HEK293 (cell line): ENCODE results near the gene CACNA2D4.

Experiments
- CTCF ChIA-PET: fragments of 350-600 bp; formaldehyde crosslinking; extraction: SDS; loops from one replicate; lab custom pipeline; 2021; ENCODE audit warnings: antibody characterized with exemption; lab: Yijun Ruan, JAX
- POLR2A ChIA-PET: fragments of 300-600 bp; formaldehyde crosslinking; extraction: SDS; loops from one replicate; lab custom pipeline; 2020; ENCODE audit warnings: antibody characterized with exemption, inconsistent platforms; lab: Yijun Ruan, JAX
- H3K27ac ChIP-seq: fragments of 200-500 bp; sonication (Bioruptor generic); 2 replicates; pipeline ENCODE4 v1.5.1; 2014; ENCODE audit warnings: low read depth, low read length, control low read depth, inconsistent platforms; ENCODE audit errors: extremely low read depth
- H3K36me3 ChIP-seq, 2 experiments: fragments of 200-500 bp in 1 of 2; sonication (Bioruptor generic) in 1 of 2; 1 replicate in 1 of 2; 2 replicates in 1 of 2; pipeline ENCODE4 v1.5.1; 2014 to 2017; ENCODE audit warnings: inconsistent platforms in 2 of 2, low read length in 2 of 2; ENCODE audit not compliant: control insufficient read depth in 2 of 2, insufficient read depth in 1 of 2
- H3K4me1 ChIP-seq: fragments of 200-500 bp; sonication (Bioruptor generic); 2 replicates; pipeline ENCODE4 v1.5.1; 2014; ENCODE audit warnings: mild to moderate bottlenecking, low read length, inconsistent platforms; ENCODE audit not compliant: control insufficient read depth, insufficient read depth
- H3K4me3 ChIP-seq: 2 replicates; pipeline ENCODE4 v1.5.1; 2011; ENCODE audit warnings: low read depth, mild to moderate bottlenecking, control low read depth, low read length, moderate library complexity
- H3K9me3 ChIP-seq: fragments of 200-500 bp; sonication (Bioruptor generic); 2 replicates; pipeline ENCODE4 v1.5.1; 2014; ENCODE audit warnings: low read depth, low read length, inconsistent platforms; ENCODE audit not compliant: control insufficient read depth, insufficient read depth
- AEBP2 ChIP-seq: fragments of 450-650 bp; formaldehyde crosslinking; IDR thresholded peaks from 2 replicates; pipeline ENCODE4 v1.5.1; 2016; ENCODE audit warnings: missing biosample characterization, missing genetic modification characterization, borderline replicate concordance
- ATF2 ChIP-seq: fragments of 450-650 bp; formaldehyde crosslinking; IDR thresholded peaks from 2 replicates; pipeline ENCODE4 v1.5.1; 2016; ENCODE audit warnings: missing biosample characterization, missing genetic modification characterization, low read depth
- ELK4 ChIP-seq: IDR thresholded peaks from 2 replicates; pipeline ENCODE4 v1.6.1; 2011; ENCODE audit warnings: mild to moderate bottlenecking, low read depth, low read length, borderline replicate concordance
- GLI2 ChIP-seq: fragments of 450-650 bp; formaldehyde crosslinking; IDR thresholded peaks from 2 replicates; pipeline ENCODE4; 2017; ENCODE audit warnings: missing biosample characterization, missing genetic modification characterization, low read depth, borderline replicate concordance
- KLF17 ChIP-seq: fragments of 450-650 bp; formaldehyde crosslinking; IDR thresholded peaks from 2 replicates; pipeline ENCODE4 v1.5.1; 2016; ENCODE audit warnings: missing biosample characterization, missing genetic modification characterization
- MYNN ChIP-seq: fragments of 450-650 bp; formaldehyde crosslinking; IDR thresholded peaks from 2 replicates; pipeline ENCODE4 v1.5.1; 2016; ENCODE audit warnings: missing biosample characterization, missing genetic modification characterization, borderline replicate concordance
- PRDM2 ChIP-seq: fragments of 450-650 bp; formaldehyde crosslinking; IDR thresholded peaks from 2 replicates; pipeline ENCODE4 v1.5.1; 2016; ENCODE audit warnings: missing biosample characterization, missing genetic modification characterization, borderline replicate concordance
- PRDM6 ChIP-seq: fragments of 450-650 bp; formaldehyde crosslinking; IDR thresholded peaks from 2 replicates; pipeline ENCODE4 v1.5.1; 2017; ENCODE audit warnings: missing biosample characterization, missing genetic modification characterization
- ZBTB10 ChIP-seq: fragments of 450-650 bp; formaldehyde crosslinking; IDR thresholded peaks from 2 replicates; pipeline ENCODE4 v1.5.1; 2016; ENCODE audit warnings: missing biosample characterization, missing genetic modification characterization
- ZBTB21 ChIP-seq: fragments of 450-650 bp; formaldehyde crosslinking; IDR thresholded peaks from 2 replicates; pipeline ENCODE4 v1.5.1; 2017; ENCODE audit warnings: missing biosample characterization, missing genetic modification characterization
- ZNF112 ChIP-seq: fragments of 450-650 bp; formaldehyde crosslinking; IDR thresholded peaks from 2 replicates; pipeline ENCODE4 v1.5.0; 2017; ENCODE audit warnings: missing biosample characterization, missing genetic modification characterization
- ZNF155 ChIP-seq: fragments of 450-650 bp; formaldehyde crosslinking; IDR thresholded peaks from 2 replicates; pipeline ENCODE4 v1.5.1; 2016; ENCODE audit warnings: missing biosample characterization, missing genetic modification characterization
- ZNF223 ChIP-seq: fragments of 450-650 bp; formaldehyde crosslinking; IDR thresholded peaks from 2 replicates; pipeline ENCODE4 v1.5.1; 2016; ENCODE audit warnings: missing biosample characterization, missing genetic modification characterization
- ZNF548 ChIP-seq: fragments of 450-650 bp; formaldehyde crosslinking; IDR thresholded peaks from 2 replicates; pipeline ENCODE4 v1.5.1; 2016; ENCODE audit warnings: missing biosample characterization, missing genetic modification characterization
- ZNF610 ChIP-seq: fragments of 450-650 bp; formaldehyde crosslinking; IDR thresholded peaks from 2 replicates; pipeline ENCODE4 v1.5.1; 2016; ENCODE audit warnings: missing biosample characterization, missing genetic modification characterization, borderline replicate concordance
- ZXDB ChIP-seq: fragments of 450-650 bp; formaldehyde crosslinking; IDR thresholded peaks from 2 replicates; pipeline ENCODE4 v1.5.1; 2016; ENCODE audit warnings: missing biosample characterization, missing genetic modification characterization

CACNA2D4 gene

GRCh38 chr12:1920436-1920835, 2.0 kb upstream of the CACNA2D4 start (continued):
- TF ChIP-seq ZNF548, result no peak

GRCh38 chr12:1919763-1920162, 1.3 kb upstream of the CACNA2D4 start:
- ChIA-PET CTCF (interaction anchor here (1.8 kb wide), 1 partner anchor 15 kb away, joined by 4 read pairs; no protein-coding TSS in a partner anchor), POLR2A (no interaction called here)
- Histone ChIP-seq H3K36me3 (no peaks in the 10 kb centered on the region), H3K4me1 (peaks cover under 1% of the 10 kb centered on the region; the same call in 1 of the 2 replicates), H3K27ac (no peak overlapping the region), H3K9me3 (no peaks in the 10 kb centered on the region), H3K4me3 (no peak overlapping the region)
- TF ChIP-seq ATF2 (tag by site-specific recombination) (no peak), PRDM2 (tag by site-specific recombination) (no peak), ZNF610 (tag by site-specific recombination) (no peak), ZNF155 (tag by site-specific recombination) (no peak), MYNN (tag by site-specific recombination) (no peak), ZNF112 (tag by site-specific recombination) (no peak), ZXDB (tag by site-specific recombination) (no peak), PRDM6 (tag by site-specific recombination) (no peak), GLI2 (no peak), KLF17 (tag by site-specific recombination) (no peak), ZBTB10 (no peak), ZBTB21 (tag by site-specific recombination) (no peak), AEBP2 (no peak), ZNF223 (tag by site-specific recombination) (no peak), ELK4 (no peak)
